Gastrocnemius medialis (tissue), 4 donors: ENCODE data around the gene CYTH2. TPM values are rescaled to one million over a fixed set of nuclear protein-coding genes. Genes with fewer than 3 reads are reported as not detected.

ENCODE experiments used
- ATAC-seq, 2 donors: fragments of 150-250 bp; one replicate each; pipeline ENCODE4 v1.9.1; 2016
- DNase-seq, 2 donors: peaks; one replicate each; pipeline ENCODE4 v3.0.0-alpha.2; 2019
- H3K27ac ChIP-seq, 4 donors: fragments of 200-600 bp; sonication (generic); 1 replicate in 1 of 4; 2 replicates in 3 of 4; pipeline ENCODE4 v1.5.1; 2016 to 2018; ENCODE audit warnings: mild to moderate bottlenecking in 2 of 4, moderate library complexity in 1 of 4
- H3K27me3 ChIP-seq, 3 donors: fragments of 200-600 bp; sonication (generic) in 2 of 3; 1 replicate in 1 of 3; 2 replicates in 2 of 3; pipeline versions ENCODE4 v1.5.1 to v1.6.0; 2016 to 2019; ENCODE audit warnings: mild to moderate bottlenecking in 1 of 3, moderate library complexity in 1 of 3
- H3K36me3 ChIP-seq, 2 donors: fragments of 200-600 bp; sonication (generic) in 1 of 2; one replicate each; pipeline ENCODE4 v1.5.1; 2017 to 2018
- H3K4me1 ChIP-seq, 2 donors: fragments of 200-600 bp; sonication (generic) in 1 of 2; one replicate each; pipeline ENCODE4 v1.5.1; 2016 to 2017; ENCODE audit warnings: mild to moderate bottlenecking in 2 of 2
- H3K4me3 ChIP-seq, 4 donors: fragments of 200-600 bp; sonication (generic) in 3 of 4; 1 replicate in 1 of 4; 2 replicates in 3 of 4; pipeline ENCODE4 v1.5.1; 2016 to 2019; ENCODE audit warnings: mild to moderate bottlenecking in 2 of 4
- H3K9me3 ChIP-seq, 3 donors: fragments of 200-600 bp; sonication (generic) in 2 of 3; 1 replicate in 1 of 3; 2 replicates in 2 of 3; pipeline ENCODE4 v1.5.1; 2016 to 2019
- POLR2A ChIP-seq, 2 donors: fragments of 450-650 bp; IDR thresholded peaks; one replicate each; pipeline ENCODE4 v1.6.1; 2017; ENCODE audit warnings: antibody characterized with exemption in 2 of 2, mild to moderate bottlenecking in 2 of 2, moderate library complexity in 2 of 2
- in situ Hi-C, 4 donors: fragments of 200-750 bp; cut with MboI; loops; one replicate each; pipeline versions ENCODE4 v1.15.0 to v1.8.0; 2017; ENCODE audit warnings: low sequenced_read_pairs in 4 of 4
- intact Hi-C: fragments of 100-400 bp; cut with DNase I; formaldehyde crosslinking; loops from one replicate; pipeline ENCODE4 v1.15.1; 2023; ENCODE audit warnings: low total_unique reads
- total RNA-seq, 4 donors: library from RNA; depleted of rRNA; stranded (reverse); fragments of >200 nt; gene quantifications; one replicate each; pipeline versions ENCODE4 v1.1.0 to v1.2.3, GENCODE V29; 2016
- TF ChIP-seq, protein P1 (sequence below), 5 experiments: fragments of 450-650 bp in 3 of 5; fragments of 200-600 bp in 2 of 5; sonication (generic) in 2 of 5; IDR thresholded peaks in 4 of 5; conservative IDR thresholded peaks in 1 of 5; 1 replicate in 4 of 5; 2 replicates in 1 of 5; pipeline ENCODE4 v1.5.1; 2016 to 2019; ENCODE audit warnings: antibody characterized with exemption in 5 of 5, mild to moderate bottlenecking in 3 of 5, moderate library complexity in 3 of 5

The CYTH2 gene
- total RNA-seq, 4 donors from 2014 or later, result 24.3 to 35.2 (median 26.9) TPM

DNA sequence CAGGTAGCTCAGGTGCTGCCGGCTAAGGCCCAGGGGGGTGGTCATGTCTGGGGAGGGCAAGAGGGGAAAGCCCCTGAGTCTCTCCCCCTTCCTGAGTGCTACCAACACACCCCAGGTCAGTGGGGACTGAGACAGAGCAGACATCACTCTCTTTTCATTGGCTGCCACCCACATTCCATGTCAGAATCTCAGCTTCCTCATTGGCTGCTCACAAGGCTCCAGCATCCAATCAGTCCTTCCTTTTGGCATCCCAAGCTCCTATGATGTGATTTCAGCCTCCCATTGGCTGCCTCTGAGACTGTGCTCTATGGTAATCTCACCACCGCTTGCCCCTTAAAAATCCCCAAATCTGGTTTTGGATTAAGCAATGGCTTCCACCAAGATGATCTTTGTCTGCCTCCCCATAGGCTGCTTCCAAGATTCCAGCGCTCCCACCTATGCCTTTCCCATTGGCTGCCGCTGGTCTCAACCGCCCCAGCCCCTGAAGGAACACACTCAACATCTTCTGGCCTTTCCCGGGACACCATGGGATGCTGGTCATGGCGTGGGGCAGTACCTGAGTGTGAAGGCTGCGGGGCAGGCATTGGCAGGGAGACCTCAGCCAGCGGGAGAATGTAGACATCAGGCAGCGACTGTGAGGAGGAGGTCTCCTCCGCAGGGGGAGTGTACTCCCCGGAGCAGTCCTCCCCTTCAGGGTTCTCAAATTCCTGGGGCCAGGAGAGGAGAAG, 40.5 kb downstream of the CYTH2 start:
- in situ Hi-C loops, result loop anchor here in 2 of 4 donors (5.0 kb wide), 1 partner anchor 73 kb away; no protein-coding TSS in a partner anchor
- Histone ChIP-seq H3K27me3 (peaks cover 21 to 31% (median 30%) of the 10 kb centered on the region in 3 donors), H3K4me3 (no peak overlapping the region), H3K9me3 (no peaks in the 10 kb centered on the region), H3K36me3 (no peaks in the 10 kb centered on the region), H3K4me1 (peaks cover 4 to 9% of the 10 kb centered on the region in 2 donors), H3K27ac (no peak overlapping the region)
- DNase-seq (no peak), ATAC-seq (no peak)
- intact Hi-C loops, result no loop called here
- TF ChIP-seq, protein P1, sequence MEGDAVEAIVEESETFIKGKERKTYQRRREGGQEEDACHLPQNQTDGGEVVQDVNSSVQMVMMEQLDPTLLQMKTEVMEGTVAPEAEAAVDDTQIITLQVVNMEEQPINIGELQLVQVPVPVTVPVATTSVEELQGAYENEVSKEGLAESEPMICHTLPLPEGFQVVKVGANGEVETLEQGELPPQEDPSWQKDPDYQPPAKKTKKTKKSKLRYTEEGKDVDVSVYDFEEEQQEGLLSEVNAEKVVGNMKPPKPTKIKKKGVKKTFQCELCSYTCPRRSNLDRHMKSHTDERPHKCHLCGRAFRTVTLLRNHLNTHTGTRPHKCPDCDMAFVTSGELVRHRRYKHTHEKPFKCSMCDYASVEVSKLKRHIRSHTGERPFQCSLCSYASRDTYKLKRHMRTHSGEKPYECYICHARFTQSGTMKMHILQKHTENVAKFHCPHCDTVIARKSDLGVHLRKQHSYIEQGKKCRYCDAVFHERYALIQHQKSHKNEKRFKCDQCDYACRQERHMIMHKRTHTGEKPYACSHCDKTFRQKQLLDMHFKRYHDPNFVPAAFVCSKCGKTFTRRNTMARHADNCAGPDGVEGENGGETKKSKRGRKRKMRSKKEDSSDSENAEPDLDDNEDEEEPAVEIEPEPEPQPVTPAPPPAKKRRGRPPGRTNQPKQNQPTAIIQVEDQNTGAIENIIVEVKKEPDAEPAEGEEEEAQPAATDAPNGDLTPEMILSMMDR (IDR thresholded peaks at IDR 0.05 in 4 of 5, conservative IDR thresholded peaks at IDR 0.05 in 1 of 5), result no peak
- no peak for TF ChIP-seq POLR2A (IDR thresholded peaks at IDR 0.05)

DNA sequence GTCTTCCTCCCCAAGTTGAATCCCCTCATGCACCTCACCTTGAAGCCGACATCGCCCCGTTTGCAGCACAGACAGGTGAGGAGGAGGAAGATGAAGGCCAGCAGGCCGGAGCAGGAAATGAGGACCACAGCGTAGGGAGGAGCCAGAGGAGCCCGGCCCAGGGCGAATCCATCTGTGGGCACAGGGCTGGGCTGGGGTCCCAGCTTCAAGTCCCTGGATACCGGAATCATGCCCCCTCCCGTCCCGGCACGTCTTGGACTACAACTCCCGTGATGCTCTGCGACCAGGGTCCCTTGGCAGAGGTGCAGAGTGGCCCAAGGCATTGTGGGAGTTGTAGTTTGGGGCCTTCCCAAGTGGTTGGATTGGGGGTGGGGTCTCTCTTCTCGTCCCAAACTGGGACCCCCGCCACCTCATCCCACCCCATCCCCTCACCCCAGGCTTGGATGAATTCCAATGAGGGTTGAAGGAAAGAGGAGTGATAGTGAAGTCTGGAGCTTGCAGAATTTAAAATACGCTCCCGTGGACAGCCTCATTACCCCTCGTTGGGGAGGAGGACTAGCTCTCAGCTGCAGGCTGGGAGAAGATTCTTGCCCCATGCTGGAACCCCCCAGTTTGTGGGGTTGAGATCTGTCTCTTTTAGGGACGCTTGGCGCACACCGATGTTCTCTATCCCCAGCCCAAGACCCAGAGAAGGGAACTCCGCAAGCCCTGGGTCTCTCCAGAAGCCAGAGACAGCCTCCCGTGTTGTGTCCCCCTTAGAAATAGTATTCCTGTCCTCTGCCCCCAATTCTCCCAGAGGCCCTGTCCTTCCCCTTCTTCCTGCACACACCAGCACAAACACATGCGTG, 41.5 kb downstream of the CYTH2 start:
- peaks cover 21 to 31% (median 30%) of the 10 kb centered on the region in 3 donors for H3K27me3 ChIP-seq
- TF ChIP-seq, protein P1 (IDR thresholded peaks at IDR 0.05 in 4 of 5, conservative IDR thresholded peaks at IDR 0.05 in 1 of 5), result no peak
- no peak for TF ChIP-seq POLR2A (IDR thresholded peaks at IDR 0.05)
- DNase-seq (peak; percentile 57 to 58), ATAC-seq (peak; percentile 64 to 72)
- no peaks in the 10 kb centered on the region for H3K9me3 ChIP-seq
- peak overlapping the region in 3 of 4 donors; percentile 5 to 33 (median 27) for H3K4me3 ChIP-seq
- intact Hi-C loops (no loop called here), in situ Hi-C loops (no loop called here)
- H3K27ac ChIP-seq, result no peak overlapping the region
- H3K36me3 ChIP-seq, result no peaks in the 10 kb centered on the region
- peaks cover 4 to 9% of the 10 kb centered on the region in 2 donors for H3K4me1 ChIP-seq

- no peak for ATAC-seq
- H3K27me3 ChIP-seq, result peaks cover 21 to 31% (median 30%) of the 10 kb centered on the region in 3 donors
- intact Hi-C loops (no loop called here), in situ Hi-C loops (no loop called here)
- H3K4me1 ChIP-seq, result peaks cover 4 to 9% of the 10 kb centered on the region in 2 donors
- no peak for TF ChIP-seq POLR2A (IDR thresholded peaks at IDR 0.05)
- TF ChIP-seq, protein P1 (IDR thresholded peaks at IDR 0.05 in 4 of 5, conservative IDR thresholded peaks at IDR 0.05 in 1 of 5), result no peak
- no peak for DNase-seq
- no peak overlapping the region for H3K27ac ChIP-seq
- peak overlapping the region in 1 of 4 donors; percentile 33 for H3K4me3 ChIP-seq
- H3K36me3 ChIP-seq, result no peaks in the 10 kb centered on the region
- H3K9me3 ChIP-seq, result no peaks in the 10 kb centered on the region
These were observed 42.2 kb downstream of the CYTH2 start for GRCh38 chr19:48511321-48511731.

DNA sequence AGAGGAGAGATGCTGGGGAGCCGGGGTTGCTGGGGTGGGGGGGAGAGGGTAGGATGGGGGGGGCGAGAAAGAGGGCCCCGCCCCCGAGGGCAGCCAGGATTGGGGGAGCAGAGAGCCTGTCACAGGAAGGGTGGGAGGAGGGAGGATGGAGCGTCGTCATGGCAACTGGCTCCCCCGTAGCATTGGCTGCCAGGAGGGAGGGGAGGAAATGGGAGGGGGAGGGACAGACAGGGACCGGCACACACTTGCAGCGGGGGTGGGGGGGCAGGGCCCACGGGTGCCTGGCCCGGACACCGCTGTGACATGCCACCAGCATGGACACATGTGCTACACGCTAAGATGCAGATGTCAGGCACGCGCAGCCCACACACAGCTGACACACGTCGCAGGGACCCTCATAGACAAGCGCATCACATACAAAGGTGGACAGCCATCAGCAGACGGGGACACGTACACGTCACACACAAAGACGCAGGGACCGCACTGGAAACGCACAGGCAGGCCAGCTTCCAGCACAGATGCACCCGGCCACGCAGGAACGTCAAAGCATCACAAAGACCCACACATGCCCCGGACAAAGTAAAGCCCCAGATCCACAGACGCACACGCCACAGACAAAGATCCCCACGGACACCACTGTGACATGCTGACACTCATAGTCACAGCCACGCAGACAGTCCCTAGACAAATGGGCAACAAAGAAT, 42.8 kb downstream of the CYTH2 start, which contains the start of gene LMTK3:
TSS of gene LMTK3 (minus strand) at position 36 of the 704 bp plus-strand sequence. CDS start 259 bp downstream, outside the sequence.
- H3K4me1 ChIP-seq, result peaks cover 4 to 9% of the 10 kb centered on the region in 2 donors
- intact Hi-C loops (no loop called here), in situ Hi-C loops (no loop called here)
- no peak for TF ChIP-seq POLR2A (IDR thresholded peaks at IDR 0.05)
- TF ChIP-seq, protein P1 (IDR thresholded peaks at IDR 0.05 in 4 of 5, conservative IDR thresholded peaks at IDR 0.05 in 1 of 5), result no peak
- no peak within 1 kb of the TSS for H3K27ac ChIP-seq
- no peaks in the 10 kb centered on the region for H3K36me3 ChIP-seq
- H3K9me3 ChIP-seq, result no peaks in the 10 kb centered on the region
- no peak for ATAC-seq
- peak within 1 kb of the TSS in 3 of 4 donors; percentile 5 to 33 (median 27) for H3K4me3 ChIP-seq
- peaks cover 21 to 31% (median 30%) of the 10 kb centered on the region in 3 donors for H3K27me3 ChIP-seq
- DNase-seq, result no peak
